ENCODE data around the gene GSTA3. TPM values are rescaled to one million over a fixed set of nuclear protein-coding genes. Genes with fewer than 3 reads are reported as not detected.

Gene GSTA3
- total and polyA plus RNA-seq, 2 donors (not counting 3 experiments of a cell fraction or from before 2014, with no cell fraction given): not detected

- no peak overlapping the region for H3K4me3 ChIP-seq (replicated peaks in 1 of 3; ENCODE audit: insufficient read depth in 1 of 3, low read depth in 1 of 3, low read length in 3 of 3)
- no peaks in the 10 kb centered on the region for H3K79me2 ChIP-seq (ENCODE audit: control insufficient read depth, insufficient read depth, low read length)
- ChIA-PET POLR2A (no interaction called here), CTCF (interaction anchor here (0.6 to 1.2 kb wide), 2 partner anchors 12 to 206 kb away, joined by 3 to 4 read pairs; no protein-coding TSS in a partner anchor)
- DNase-seq (ENCODE audit: low read depth, low spot score) (no peak), FAIRE-seq (no peak)
- no peaks in the 10 kb centered on the region for H3K36me3 ChIP-seq (ENCODE audit: control insufficient read depth in 2 of 2, extremely low read depth in 1 of 2, insufficient read depth in 2 of 2, low read length in 2 of 2)
- TF ChIP-seq FOS (IDR thresholded peaks at IDR 0.05; ENCODE audit: borderline replicate concordance, insufficient read depth, low read length) (no peak), CTCF (IDR thresholded peaks at IDR 0.05; ENCODE audit: extremely low read depth in 1 of 2, insufficient read depth in 1 of 2, low read depth in 1 of 2, low read length in 2 of 2) (no peak), EZH2 (IDR thresholded peaks at IDR 0.05; ENCODE audit: borderline replicate concordance, low read depth, low read length, severe bottlenecking) (no peak), MAX (IDR thresholded peaks at IDR 0.05; ENCODE audit: insufficient read depth, insufficient read length) (no peak), POLR2A (IDR thresholded peaks at IDR 0.05; ENCODE audit: low read depth, low read length) (no peak), MYC (IDR thresholded peaks at IDR 0.05; ENCODE audit: low read depth, low read length) (no peak), JUN (IDR thresholded peaks at IDR 0.05; ENCODE audit: borderline replicate concordance, insufficient read depth, insufficient read length, low read depth) (no peak), GATA2 (IDR thresholded peaks at IDR 0.05; ENCODE audit: insufficient read depth, insufficient read length, low read depth, low read length) (no peak), POLR2AphosphoS5 (IDR thresholded peaks at IDR 0.05; ENCODE audit: insufficient read depth, low read depth, low read length) (no peak)
- H3K9me1 ChIP-seq (replicated peaks; ENCODE audit: control insufficient read depth, extremely low read depth, insufficient read depth, low read length): no peaks in the 10 kb centered on the region
- H3K4me2 ChIP-seq (ENCODE audit: insufficient read depth, low read length): no peak overlapping the region
- no peak overlapping the region for H3K9ac ChIP-seq (replicated peaks; ENCODE audit: extremely low read depth, insufficient read depth, low read length)
- no peak overlapping the region for H3K27ac ChIP-seq (ENCODE audit: insufficient read depth, low read depth, low read length)
- no TSS peak for BruUV-seq (replicated peaks)
- intact Hi-C loops (cut with micrococcal nuclease) (no loop called here), dilution Hi-C loops (cut with MboI; ENCODE audit: extremely low pct_ligation_motif_present, low sequenced_read_pairs) (no loop called here)
- H3K27me3 ChIP-seq (ENCODE audit: control insufficient read depth in 2 of 2, insufficient read depth in 2 of 2, low read length in 2 of 2): peaks cover 3 to 8% of the 10 kb centered on the region in 2 experiments
- no peaks in the 10 kb centered on the region for H4K20me1 ChIP-seq (replicated peaks; ENCODE audit: control insufficient read depth, extremely low read depth, insufficient read depth, low read length)
- H3K9me3 ChIP-seq (replicated peaks; ENCODE audit: control insufficient read depth, insufficient read depth, low read length): no peaks in the 10 kb centered on the region
- no peak overlapping the region for H2AFZ ChIP-seq (ENCODE audit: low read depth, low read length)
- H3K4me1 ChIP-seq (ENCODE audit: control insufficient read depth, extremely low read depth, insufficient read depth, low read length): no peaks in the 10 kb centered on the region
These were observed 16.3 kb downstream of the GSTA3 start for GRCh38 chr6:52893221-52893620.
